Ascending aorta (tissue), 2 donors: ENCODE results near the gene ECHS1. TPM values are rescaled to one million over a fixed set of nuclear protein-coding genes. Genes with fewer than 3 reads are reported as not detected.
"Not testable (repeated sequence)": the region's sequence is repeated elsewhere in the genome, so short reads cannot be mapped to it uniquely, and the experiment has no call there.

Source experiments
- DNase-seq, 2 donors: peaks; one replicate each; pipeline ENCODE4 v3.0.0-alpha.2; 2019; ENCODE audit warnings: low spot score in 2 of 2
- H3K27ac ChIP-seq, 2 donors: fragments of 200-600 bp; sonication (generic); one replicate each; pipeline ENCODE4 v1.5.1; 2016 to 2017; ENCODE audit warnings: mild to moderate bottlenecking in 1 of 2
- H3K27me3 ChIP-seq: fragments of 200-600 bp; sonication (generic); one replicate; pipeline ENCODE4 v1.5.1; 2017
- H3K36me3 ChIP-seq, 2 donors: fragments of 200-600 bp; sonication (generic); one replicate each; pipeline ENCODE4 v1.5.1; 2016
- H3K4me1 ChIP-seq, 2 donors: fragments of 200-600 bp; sonication (generic); one replicate each; pipeline ENCODE4 v1.5.1; 2016 to 2017; ENCODE audit warnings: mild to moderate bottlenecking in 1 of 2
- H3K4me3 ChIP-seq, 2 donors: fragments of 200-600 bp; sonication (generic); one replicate each; pipeline ENCODE4 v1.5.1; 2016 to 2017; ENCODE audit warnings: mild to moderate bottlenecking in 1 of 2
- H3K9me3 ChIP-seq, 2 donors: fragments of 200-600 bp; sonication (generic); one replicate each; pipeline ENCODE4 v1.5.1; 2016
- intact Hi-C: fragments of 100-400 bp; cut with DNase I; formaldehyde crosslinking; loops from one replicate; pipeline ENCODE4 v1.15.1; 2023
- total RNA-seq: library from RNA; depleted of rRNA; stranded (reverse); fragments of >200 nt; gene quantifications from one replicate; pipeline ENCODE4 v1.1.0, GENCODE V29; 2016
- TF ChIP-seq, protein P1 (sequence below), 3 experiments: fragments of 200-600 bp in 2 of 3; fragments of 450-650 bp in 1 of 3; sonication (generic) in 2 of 3; IDR thresholded peaks; one replicate each; pipeline ENCODE4 v1.5.1; 2016 to 2019; ENCODE audit warnings: antibody characterized with exemption in 3 of 3, mild to moderate bottlenecking in 1 of 3, moderate library complexity in 1 of 3

ECHS1 gene
- total RNA-seq, 1 donor from 2014 or later: 68.0 TPM

DNA sequence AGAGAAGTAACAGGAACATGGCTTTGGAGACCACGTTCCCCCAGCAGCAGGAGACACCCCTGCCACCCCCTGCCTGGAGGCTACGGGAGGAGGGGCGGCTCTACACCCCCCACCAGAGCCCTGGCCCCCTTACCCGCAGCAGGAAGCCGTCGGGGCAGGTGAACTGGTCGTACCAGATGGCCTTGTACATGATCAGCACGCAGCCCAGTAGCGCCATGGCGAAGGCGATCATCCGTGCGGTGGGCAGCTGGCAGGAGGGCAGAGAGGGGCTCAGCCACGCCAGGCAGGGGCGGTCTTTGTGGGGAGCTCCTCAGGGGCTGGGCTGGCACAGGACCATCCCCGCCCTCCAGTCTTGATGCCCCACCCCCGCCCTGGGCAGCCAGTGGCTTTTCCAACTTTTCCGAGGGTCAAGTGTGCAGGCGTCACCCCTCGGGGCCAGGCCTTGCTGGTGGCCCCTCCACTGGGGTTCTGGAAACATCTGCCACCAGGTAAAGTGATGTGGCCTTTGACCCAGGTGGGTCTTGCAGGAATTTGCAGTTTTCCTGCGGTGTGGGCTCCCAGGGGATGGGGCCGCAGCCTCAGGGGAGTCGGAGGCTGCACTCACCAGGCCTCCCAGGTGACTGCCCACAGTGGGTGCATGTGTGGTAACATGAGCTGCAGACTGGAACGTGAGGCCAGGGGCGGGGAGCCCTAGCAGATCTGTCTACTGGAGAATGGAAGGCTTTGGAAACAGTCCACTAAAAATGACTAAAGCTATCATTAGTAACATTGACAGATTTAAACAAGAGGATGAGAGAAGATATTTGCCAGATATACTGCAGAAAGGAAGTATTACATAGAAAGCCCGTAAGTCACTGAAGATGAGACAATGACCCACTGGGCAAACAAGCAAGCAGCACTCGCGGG lies 46.2 kb downstream of the ECHS1 start:
- no peaks in the 10 kb centered on the region for H3K9me3 ChIP-seq
- no peaks in the 10 kb centered on the region for H3K36me3 ChIP-seq
- DNase-seq: no peak
- H3K4me1 ChIP-seq: peaks cover 8 to 11% of the 10 kb centered on the region in 2 donors
- intact Hi-C loops: loop anchor here (10.0 kb wide), 1 partner anchor 188 kb away; no protein-coding TSS in a partner anchor
- TF ChIP-seq, protein P1, sequence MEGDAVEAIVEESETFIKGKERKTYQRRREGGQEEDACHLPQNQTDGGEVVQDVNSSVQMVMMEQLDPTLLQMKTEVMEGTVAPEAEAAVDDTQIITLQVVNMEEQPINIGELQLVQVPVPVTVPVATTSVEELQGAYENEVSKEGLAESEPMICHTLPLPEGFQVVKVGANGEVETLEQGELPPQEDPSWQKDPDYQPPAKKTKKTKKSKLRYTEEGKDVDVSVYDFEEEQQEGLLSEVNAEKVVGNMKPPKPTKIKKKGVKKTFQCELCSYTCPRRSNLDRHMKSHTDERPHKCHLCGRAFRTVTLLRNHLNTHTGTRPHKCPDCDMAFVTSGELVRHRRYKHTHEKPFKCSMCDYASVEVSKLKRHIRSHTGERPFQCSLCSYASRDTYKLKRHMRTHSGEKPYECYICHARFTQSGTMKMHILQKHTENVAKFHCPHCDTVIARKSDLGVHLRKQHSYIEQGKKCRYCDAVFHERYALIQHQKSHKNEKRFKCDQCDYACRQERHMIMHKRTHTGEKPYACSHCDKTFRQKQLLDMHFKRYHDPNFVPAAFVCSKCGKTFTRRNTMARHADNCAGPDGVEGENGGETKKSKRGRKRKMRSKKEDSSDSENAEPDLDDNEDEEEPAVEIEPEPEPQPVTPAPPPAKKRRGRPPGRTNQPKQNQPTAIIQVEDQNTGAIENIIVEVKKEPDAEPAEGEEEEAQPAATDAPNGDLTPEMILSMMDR (IDR thresholded peaks at IDR 0.05): no peak
- no peak overlapping the region for H3K4me3 ChIP-seq
- peaks cover 19% of the 10 kb centered on the region for H3K27me3 ChIP-seq
- no peak overlapping the region for H3K27ac ChIP-seq

DNA sequence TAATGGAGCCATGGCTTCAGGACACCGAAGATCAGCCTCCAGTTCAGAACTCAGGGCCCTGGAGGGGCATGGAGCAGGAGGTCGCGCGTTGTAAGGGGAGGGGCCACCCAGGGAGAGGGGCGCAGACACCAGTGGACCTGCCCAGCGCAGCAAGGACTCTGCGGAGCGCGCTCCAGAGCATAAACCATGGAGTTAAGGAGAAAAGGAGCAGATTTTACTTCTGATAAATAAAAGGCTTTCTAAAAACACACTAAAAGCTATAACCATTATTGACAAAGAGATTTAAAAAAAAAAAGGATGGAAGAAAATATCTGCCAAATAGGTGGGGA lies 47.0 kb downstream of the ECHS1 start:
- Histone ChIP-seq H3K9me3 (no peaks in the 10 kb centered on the region), H3K4me1 (peaks cover 8 to 11% of the 10 kb centered on the region in 2 donors), H3K36me3 (no peaks in the 10 kb centered on the region), H3K27me3 (peaks cover 19% of the 10 kb centered on the region), H3K4me3 (peak overlapping the region; percentile 44 to 61), H3K27ac (no peak overlapping the region)
- intact Hi-C loops: loop anchor here (10.0 kb wide), 1 partner anchor 189 kb away; no protein-coding TSS in a partner anchor
- no peak for DNase-seq
- TF ChIP-seq, protein P1 (IDR thresholded peaks at IDR 0.05): no peak

DNA sequence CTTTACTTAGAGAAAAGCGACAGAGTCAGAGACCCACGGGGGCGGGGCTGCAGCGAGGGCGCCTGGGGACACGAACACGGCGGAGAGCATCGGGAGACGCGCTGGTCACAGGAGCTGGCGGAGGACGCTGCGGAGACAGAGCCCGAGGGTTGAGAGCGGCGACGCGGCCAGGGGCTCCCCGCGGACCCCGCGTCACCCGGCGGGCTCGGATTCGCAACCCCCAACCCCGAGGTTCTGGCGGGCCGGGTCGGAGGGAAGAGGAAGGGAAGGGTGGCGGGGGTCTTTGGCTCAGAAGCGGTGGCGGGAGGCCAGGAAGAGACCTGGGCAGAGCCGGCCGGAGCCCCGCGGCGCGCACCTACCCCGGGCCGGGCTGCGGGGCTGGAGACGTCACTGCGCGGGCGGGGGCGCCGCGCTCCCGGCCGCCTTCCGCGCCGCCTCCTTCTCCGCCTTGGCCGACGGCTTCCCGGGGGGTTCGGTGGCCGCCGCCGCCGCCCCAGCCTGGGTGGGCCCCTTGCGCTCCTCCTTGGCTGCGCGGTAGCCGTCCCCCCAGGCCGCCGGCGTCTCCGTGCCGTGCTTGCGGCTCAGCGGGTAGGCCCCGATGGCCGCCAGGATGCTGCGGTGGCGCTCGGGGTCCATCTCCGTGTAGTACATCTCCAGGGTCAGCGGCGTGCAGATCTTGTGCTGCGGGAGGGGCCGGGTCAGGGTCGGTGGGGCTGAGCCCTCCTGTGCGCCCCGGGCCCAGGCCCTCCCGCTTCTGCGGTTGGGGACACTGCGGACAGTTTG lies 47.5 kb downstream of the ECHS1 start:
- intact Hi-C loops: loop anchor here (10.0 kb wide), 1 partner anchor 189 kb away; no protein-coding TSS in a partner anchor
- TF ChIP-seq, protein P1 (IDR thresholded peaks at IDR 0.05): no peak
- peak overlapping the region; percentile 44 to 61 for H3K4me3 ChIP-seq
- peaks cover 8 to 11% of the 10 kb centered on the region in 2 donors for H3K4me1 ChIP-seq
- DNase-seq: no peak
- no peaks in the 10 kb centered on the region for H3K36me3 ChIP-seq
- H3K9me3 ChIP-seq: no peaks in the 10 kb centered on the region
- H3K27ac ChIP-seq: no peak overlapping the region
- H3K27me3 ChIP-seq: peaks cover 19% of the 10 kb centered on the region

DNA sequence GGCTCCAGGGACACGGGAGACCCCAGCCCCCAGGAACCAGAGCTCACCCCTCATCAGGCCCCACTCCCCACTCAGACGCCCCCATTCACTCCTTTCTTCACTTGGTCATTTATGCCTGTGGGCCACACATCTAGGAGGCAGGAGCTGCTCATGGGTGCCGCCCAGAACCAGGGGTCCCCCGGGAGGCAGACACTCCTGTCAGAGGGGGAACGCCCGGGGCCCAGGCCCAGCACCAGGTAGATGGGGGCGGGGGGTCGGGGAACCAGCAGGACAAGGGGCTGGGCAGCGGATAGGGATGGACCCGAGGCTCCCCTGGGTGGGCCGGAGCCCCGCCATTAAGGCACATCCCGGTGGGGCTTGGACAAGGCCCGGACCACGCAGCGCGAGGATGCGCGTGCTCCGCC lies 48.3 kb downstream of the ECHS1 start:
- TF ChIP-seq, protein P1 (IDR thresholded peaks at IDR 0.05): no peak
- H3K36me3 ChIP-seq: no peaks in the 10 kb centered on the region
- H3K27me3 ChIP-seq: peaks cover 19% of the 10 kb centered on the region
- H3K9me3 ChIP-seq: no peaks in the 10 kb centered on the region
- no peak for DNase-seq
- H3K4me3 ChIP-seq: peak overlapping the region; percentile 44 to 61
- peaks cover 8 to 11% of the 10 kb centered on the region in 2 donors for H3K4me1 ChIP-seq
- H3K27ac ChIP-seq: no peak overlapping the region
- intact Hi-C loops: loop anchor here (10.0 kb wide), 1 partner anchor 190 kb away; no protein-coding TSS in a partner anchor

DNA sequence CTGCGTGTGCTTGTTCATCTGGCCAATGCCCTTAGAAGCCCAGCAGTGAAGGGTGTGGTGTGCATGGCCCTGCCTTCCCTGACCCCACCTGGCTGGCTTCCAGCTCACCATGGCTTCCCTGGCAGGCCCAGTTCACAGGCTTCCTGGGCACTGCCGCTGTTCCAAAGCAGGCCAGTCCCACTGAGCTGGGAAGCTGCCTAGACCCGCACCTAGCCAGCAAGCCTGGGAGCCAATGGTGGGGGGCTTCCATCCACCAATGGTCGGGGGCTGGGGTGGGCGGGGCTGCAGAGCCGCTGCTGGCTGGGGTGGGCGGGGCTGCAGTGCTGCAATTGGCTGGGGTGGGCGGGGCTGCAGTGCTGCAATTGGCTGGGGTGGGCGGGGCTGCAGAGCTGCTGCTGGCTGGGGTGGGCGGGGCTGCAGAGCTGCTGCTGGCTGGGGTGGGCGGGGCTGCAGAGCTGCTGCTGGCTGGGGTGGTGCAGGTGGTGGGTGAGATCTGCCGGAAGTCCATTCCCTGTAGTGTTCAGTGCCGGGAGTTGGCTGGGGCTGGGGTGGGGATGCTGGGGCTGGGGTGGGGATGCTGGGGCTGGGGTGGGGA lies 48.9 kb downstream of the ECHS1 start:
- no peak for DNase-seq
- no peak overlapping the region for H3K4me3 ChIP-seq
- H3K27me3 ChIP-seq: peaks cover 19% of the 10 kb centered on the region
- H3K36me3 ChIP-seq: no peaks in the 10 kb centered on the region
- no peaks in the 10 kb centered on the region for H3K9me3 ChIP-seq
- no peak overlapping the region for H3K27ac ChIP-seq
- H3K4me1 ChIP-seq: peaks cover 8 to 11% of the 10 kb centered on the region in 2 donors
- TF ChIP-seq, protein P1 (IDR thresholded peaks at IDR 0.05): no peak
- intact Hi-C loops: loop anchor here (10.0 kb wide), 1 partner anchor 191 kb away; no protein-coding TSS in a partner anchor

DNA sequence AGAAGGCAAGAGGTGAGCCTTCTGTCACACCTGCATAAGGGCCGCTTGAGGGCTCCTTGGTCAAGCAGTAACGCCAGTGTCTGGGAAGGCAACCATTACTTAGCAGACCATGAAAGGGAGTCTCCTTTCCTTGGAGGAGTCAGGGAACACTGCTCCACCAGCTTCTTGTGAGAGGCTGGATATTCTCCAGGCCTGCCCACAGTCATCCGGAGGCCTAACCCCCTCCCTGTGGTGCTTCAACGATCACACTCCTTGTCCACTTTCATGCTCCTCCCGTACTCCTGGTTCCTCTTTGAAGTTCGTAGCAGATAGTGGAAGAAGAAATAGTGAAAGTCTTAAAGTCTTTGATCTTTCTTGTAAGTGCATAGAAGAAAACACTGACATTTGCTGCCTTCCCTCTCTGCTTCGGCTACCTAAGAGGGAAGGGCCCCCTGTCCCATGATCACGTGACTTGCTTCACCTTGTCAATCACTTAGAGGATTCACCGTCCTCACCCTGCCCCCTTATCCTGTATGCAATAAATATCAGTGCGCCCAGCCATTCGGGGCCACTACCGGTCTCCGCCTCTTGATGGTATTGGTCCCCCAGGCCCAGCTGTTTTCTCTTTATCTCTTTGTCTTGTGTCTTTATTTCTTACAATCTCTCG lies 51.0 kb downstream of the ECHS1 start:
- DNase-seq, H3K36me3 ChIP-seq, H3K27ac ChIP-seq, H3K4me3 ChIP-seq, H3K9me3 ChIP-seq: not testable (repeated sequence)
- intact Hi-C loops: loop anchor here (10.0 kb wide), 1 partner anchor 193 kb away; no protein-coding TSS in a partner anchor
- peaks cover 8 to 15% of the 10 kb centered on the region in 2 donors for H3K4me1 ChIP-seq
- peaks cover 17% of the 10 kb centered on the region for H3K27me3 ChIP-seq

DNA sequence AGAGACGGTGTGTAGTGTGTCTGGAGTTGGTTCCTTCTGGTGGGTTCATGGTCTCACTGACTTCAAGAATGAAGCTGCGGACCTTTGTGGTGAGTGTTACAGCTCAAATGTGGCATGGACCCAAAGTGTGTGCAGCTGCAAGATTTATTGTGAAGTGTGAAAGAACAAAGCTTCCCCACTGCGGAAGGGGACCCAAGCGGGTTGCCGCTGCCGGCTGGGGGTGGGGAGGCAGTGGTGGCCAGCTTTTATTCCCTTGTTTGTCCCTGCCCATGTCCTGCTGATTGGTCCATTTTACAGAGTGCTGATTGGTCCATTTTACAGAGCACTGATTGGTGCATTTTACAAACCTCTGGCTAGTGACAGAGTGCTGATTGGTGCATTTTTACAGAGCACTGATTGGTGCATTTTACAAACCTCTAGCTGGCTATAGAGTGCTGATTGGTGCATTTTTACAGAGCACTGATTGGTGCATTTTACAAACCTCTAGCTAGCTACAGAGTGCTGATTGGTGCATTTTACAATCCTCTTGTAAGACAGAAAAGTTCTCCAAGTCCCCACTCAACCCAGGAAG lies 52.2 kb downstream of the ECHS1 start:
- DNase-seq, H3K36me3 ChIP-seq: not testable (repeated sequence)
- intact Hi-C loops: loop anchor here (10.0 kb wide), 1 partner anchor 194 kb away; no protein-coding TSS in a partner anchor

More for the DNA sequence above, 52.2 kb downstream of the ECHS1 start:
- H3K4me1 ChIP-seq: peaks cover 6 to 11% of the 10 kb centered on the region in 2 donors
- H3K9me3 ChIP-seq, H3K27me3 ChIP-seq, H3K4me3 ChIP-seq, H3K27ac ChIP-seq: not testable (repeated sequence)
